OCI-LY1 (cell line): ENCODE results near the gene C2CD3.
A peak's percentile ranks its signal among the peaks of the same experiment; 100 is the strongest.

Source experiments
- EZH2 ChIP-seq: fragments of 200-600 bp; sonication (generic), shearing (Covaris generic); IDR thresholded peaks from 2 replicates; pipeline ENCODE4 v1.8.0; 2017; ENCODE audit warnings: borderline replicate concordance, mixed run types, mild to moderate bottlenecking, antibody characterized with exemption, low read length, moderate library complexity, mixed read lengths
- TF ChIP-seq, protein P1 (sequence below): fragments of 200-600 bp; sonication (generic), shearing (Covaris generic); IDR thresholded peaks from 2 replicates; pipeline ENCODE4 v1.5.1; 2017; ENCODE audit warnings: mild to moderate bottlenecking, antibody characterized with exemption, low read length, moderate library complexity, mixed read lengths

DNA sequence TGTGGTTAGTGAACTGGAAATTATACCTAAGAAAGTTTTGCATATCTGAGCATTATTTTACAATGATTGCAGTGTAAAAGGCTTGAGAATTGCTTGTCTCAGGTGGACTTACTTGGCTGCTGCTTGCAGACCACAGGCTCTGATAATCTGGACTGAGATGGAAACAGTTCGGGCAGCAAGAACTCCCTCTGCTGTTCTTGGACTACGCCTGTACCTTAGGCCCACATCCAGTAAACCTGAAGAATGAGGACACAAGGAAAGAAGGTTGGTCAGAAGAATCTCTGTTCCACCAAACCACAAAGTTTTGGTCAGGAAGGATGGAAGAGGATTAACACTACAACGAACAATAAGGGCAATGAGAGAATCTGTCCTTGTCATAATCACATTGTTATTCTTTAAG, 80.1 kb downstream of the C2CD3 start:
- TF ChIP-seq, protein P1, sequence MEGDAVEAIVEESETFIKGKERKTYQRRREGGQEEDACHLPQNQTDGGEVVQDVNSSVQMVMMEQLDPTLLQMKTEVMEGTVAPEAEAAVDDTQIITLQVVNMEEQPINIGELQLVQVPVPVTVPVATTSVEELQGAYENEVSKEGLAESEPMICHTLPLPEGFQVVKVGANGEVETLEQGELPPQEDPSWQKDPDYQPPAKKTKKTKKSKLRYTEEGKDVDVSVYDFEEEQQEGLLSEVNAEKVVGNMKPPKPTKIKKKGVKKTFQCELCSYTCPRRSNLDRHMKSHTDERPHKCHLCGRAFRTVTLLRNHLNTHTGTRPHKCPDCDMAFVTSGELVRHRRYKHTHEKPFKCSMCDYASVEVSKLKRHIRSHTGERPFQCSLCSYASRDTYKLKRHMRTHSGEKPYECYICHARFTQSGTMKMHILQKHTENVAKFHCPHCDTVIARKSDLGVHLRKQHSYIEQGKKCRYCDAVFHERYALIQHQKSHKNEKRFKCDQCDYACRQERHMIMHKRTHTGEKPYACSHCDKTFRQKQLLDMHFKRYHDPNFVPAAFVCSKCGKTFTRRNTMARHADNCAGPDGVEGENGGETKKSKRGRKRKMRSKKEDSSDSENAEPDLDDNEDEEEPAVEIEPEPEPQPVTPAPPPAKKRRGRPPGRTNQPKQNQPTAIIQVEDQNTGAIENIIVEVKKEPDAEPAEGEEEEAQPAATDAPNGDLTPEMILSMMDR: peak; percentile 37; the same call in 1 of the 2 replicates
- TF ChIP-seq EZH2: no peak
